H4 (cell line): ENCODE measurements around the gene SGTB. TPM values are rescaled to one million over a fixed set of nuclear protein-coding genes. Genes with fewer than 3 reads are reported as not detected.
"Not testable (repeated sequence)": the region's sequence is repeated elsewhere in the genome, so short reads cannot be mapped to it uniquely, and the experiment has no call there.

Experiments
- DNase-seq: peaks from one replicate; pipeline ENCODE4 v3.0.0-alpha.2; 2015; ENCODE audit warnings: low spot score
- total RNA-seq: library from RNA; depleted of rRNA; stranded (reverse); fragments of >200 nt; shearing (Covaris generic); gene quantifications from 2 replicates; pipeline ENCODE4 v1.2.3, GENCODE V29; 2014

Gene SGTB
- total RNA-seq, 1 experiment from 2014 or later = 6.1 TPM

- DNase-seq = no peak
These were observed 13.0 kb upstream of the SGTB start for GRCh38 chr5:65734921-65735320.

DNA sequence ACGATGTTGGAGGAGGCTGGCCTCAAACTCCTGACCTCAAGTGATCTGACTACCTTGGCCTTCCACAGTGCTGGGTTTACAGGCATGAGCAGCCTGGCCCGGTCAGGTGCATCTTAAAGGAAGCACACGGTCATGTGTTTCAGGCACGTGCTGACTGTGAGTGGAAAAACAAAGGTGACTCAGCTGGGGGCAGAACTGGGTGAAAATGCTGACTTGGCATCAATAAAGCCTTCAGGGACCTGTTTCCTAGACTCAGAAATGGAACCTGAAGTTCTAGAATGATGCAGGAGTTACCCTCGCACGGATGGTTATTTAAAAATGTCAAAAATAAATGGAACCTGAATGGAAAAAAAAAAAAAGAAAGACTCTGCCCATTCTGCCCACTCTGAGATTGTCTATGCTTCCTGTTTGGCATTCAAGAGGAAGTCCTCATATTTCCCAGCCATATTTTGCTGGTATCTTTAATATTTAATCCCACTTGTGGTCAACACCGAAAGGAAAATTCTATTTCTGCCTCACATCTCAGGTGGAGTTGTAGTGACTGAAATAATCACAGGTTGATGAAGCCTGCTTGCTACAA, 12.4 kb upstream of the SGTB start:
- not testable (repeated sequence) for DNase-seq

GRCh38 chr5:65732046-65732445, 10.1 kb upstream of the SGTB start:
- DNase-seq = not testable (repeated sequence)

DNA sequence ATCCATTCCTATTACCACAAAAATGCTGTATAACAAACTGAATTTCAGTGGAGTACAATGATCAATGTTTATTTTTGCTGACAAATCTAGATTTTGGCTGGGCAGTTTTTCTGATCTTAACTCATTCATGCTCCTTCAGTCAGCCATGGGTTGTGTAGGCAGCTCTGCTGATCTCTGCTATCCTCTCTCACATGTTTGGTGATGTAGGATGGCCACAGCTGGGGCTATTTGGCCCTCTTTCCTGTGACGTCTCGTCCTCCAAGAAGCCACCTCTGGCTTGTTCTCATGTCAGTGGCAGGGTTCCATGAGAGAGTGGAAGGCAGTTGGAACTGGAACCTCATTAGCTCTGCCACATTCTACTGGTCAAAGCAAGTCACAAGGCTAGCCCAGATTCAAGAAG, 9.0 kb upstream of the SGTB start:
- DNase-seq = no peak

GRCh38 chr5:65728218-65728617, 6.3 kb upstream of the SGTB start:
- no peak for DNase-seq

GRCh38 chr5:65727491-65728156, 5.7 kb upstream of the SGTB start:
- no peak for DNase-seq

DNA sequence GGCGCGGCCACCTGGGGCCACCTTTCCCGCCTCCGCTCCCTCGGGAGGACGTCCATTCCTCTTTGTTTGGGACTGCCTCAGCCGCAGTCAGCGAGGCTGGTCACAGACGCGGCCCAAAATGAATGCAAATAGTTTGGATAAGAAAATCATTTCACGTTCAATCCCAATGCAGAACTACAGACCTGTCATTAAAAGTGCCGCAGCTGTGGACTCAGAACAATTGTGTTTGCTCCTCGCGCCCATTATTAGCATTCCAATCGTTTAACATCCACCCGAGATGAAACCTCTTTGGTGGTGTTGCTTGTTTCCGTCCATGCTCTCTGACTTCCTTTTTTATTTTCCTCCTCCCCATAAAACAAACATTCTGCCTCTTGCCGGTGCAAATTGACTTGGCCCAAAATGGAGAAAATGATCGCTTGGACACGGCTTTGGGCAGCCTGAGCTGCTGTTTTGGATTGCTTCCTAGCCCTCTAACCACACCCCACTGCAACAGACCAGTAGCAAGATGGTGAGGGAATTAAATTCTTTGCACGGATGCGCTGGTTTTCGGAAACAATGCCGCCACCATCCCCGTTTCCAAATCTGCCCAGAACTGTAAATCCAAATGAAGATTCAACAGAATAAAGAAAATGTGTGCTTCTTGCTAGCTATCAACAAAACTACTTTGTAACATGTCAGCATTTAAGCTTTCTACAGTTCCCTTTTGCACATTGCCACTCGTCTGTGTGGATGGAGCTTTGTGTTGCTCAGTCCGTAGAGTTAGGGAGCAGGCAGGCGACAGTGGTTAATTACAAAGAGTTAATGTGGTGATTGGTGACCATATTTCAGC, 880 bp upstream of the SGTB start:
- DNase-seq = peak; percentile 45

GRCh38 chr5:65721050-65721719, 724 bp downstream of the SGTB start:
- peak; percentile 34 for DNase-seq

DNA sequence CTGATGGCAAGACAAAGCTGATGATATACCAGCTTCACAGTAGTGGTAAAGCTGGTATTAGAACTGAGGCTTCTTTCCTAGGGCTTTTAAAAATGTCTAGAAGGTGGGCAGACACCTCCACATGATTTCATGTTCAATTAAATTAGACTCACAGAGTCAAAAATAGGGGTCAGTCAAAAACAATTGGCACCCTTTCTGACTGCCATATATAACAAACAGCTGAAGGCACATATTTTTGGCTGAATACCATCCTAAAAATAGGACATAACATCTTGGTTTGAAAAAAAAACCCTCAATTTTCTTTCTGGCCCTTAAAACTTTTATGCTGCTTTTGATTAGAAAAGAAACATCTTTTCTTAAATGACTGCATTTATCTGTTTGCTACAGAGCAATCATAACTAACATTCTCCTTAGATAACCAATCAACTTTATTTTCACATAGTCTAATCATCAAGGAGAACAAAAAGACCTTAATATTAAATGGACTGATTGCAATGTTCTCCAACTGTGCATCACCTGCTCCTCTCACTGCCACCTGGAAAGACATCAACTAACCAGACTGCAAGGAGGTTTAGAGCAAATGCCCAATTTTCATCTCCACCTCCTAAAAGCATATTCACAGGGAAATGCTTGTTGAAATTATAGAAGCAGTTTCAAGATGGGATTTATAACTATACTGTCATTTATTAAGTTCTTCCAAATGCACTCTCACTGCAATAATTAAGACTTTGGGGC, 3.2 kb downstream of the SGTB start:
- DNase-seq = no peak

GRCh38 chr5:65708145-65708544, 13.8 kb downstream of the SGTB start:
- no peak for DNase-seq

DNA sequence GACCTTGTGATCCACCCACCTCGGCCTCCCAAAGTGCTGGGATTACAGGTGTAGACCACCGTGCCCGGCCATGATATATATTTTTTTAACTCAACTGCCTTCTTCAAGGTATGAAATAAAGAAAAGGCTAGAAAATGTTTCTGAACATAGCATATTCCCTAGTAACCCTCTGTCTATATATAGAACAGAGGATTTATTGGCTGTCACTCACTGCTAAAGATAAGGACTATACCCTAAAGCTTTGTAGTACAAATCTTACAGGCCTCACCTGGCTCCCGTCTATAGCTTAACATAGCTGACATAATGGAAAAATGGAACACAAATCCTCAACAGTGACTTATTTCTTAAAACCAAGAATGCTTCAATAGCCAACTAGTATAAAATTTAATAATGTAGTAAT, 14.2 kb downstream of the SGTB start:
- no peak for DNase-seq

- no peak for DNase-seq
These were observed 17.2 kb downstream of the SGTB start for GRCh38 chr5:65704621-65705239.

DNA sequence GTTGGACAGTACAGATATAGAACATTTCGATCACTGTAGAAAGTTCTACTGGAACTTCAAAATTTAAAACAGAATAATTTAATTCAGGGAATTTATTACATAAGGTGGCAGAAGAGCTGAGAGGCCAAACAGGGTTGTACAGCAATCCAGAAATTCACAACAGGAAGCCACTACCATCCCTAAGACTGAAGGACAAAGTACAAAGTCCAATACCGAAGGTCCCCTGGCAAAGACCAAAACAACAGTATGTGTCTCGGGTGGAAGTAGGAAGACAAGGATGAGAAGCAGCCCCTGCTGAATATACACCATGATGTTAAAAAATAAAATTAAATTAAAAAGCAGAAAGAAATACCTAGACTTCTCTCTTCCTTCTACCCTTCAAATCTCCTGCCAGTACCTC, 19.9 kb downstream of the SGTB start:
- no peak for DNase-seq

- DNase-seq = no peak
These were observed 22.6 kb downstream of the SGTB start for GRCh38 chr5:65699338-65699737.

DNA sequence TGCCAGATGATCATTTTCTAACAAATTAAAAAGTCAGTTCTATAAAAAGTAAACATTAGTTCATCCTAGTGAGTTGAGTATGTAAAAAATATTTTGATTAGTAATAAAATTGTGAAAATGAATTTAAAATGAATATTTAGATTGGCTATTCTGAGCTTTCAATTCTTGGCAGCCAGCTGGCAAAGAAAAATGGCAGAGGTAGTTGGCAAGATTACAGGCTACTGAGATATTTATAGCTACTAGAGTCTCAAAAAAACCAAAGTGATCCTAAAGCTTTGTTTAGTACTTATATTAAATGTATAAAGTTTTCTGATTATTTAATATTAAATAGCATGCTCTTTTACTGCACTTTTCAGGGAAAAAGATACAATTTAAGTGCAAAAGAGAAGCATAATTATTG, 25.0 kb downstream of the SGTB start:
- DNase-seq = no peak

GRCh38 chr5:65695896-65696295, 26.0 kb downstream of the SGTB start:
- no peak for DNase-seq

DNA sequence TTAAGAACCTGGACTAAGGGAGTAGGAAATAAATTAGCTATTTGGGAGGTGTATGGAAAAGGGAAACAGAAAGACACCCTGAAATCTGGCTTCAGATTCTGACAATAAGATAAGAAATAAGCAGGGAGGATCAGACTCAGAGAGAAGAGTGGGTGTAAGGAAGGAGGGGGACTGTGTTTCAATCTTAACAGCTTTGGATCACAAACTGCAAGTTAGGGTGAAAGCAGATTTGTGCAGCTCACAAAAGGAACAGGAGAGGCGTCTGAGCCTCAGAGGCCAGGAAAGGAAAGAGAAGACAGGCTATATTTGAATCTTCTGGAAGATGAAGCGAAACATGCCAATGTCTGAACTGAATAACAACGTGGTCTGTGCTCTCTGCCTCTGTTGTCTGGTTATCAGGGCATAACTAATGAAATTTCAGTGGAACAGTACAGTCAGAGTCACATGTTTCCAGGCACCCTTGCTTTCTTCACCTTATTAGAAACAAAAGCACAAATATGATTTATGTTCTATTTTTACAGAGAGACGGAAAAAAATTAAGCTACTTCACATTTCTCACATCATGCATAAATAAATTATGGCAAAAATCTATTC, 26.6 kb downstream of the SGTB start:
- DNase-seq = no peak

DNA sequence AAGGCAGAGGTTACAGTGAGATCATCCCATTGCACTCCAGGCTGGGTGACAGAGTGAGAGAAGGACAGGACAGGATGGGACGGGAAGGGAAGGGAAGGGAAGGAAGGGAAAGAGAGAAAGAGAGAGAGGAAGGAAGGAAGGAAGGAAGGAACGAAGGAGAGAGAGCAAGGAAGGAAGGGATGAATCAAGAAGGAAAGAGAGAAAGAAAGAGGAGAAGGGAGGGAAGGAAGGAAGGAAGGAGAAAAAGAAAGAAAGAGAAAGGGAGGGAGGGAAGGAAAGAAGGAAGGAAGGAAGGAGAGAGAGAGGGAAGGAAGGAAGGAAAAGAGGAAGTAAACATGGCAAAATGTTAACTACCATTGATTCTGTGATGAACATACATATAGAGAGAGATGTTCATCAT, 28.8 kb downstream of the SGTB start:
- DNase-seq = no peak

DNA sequence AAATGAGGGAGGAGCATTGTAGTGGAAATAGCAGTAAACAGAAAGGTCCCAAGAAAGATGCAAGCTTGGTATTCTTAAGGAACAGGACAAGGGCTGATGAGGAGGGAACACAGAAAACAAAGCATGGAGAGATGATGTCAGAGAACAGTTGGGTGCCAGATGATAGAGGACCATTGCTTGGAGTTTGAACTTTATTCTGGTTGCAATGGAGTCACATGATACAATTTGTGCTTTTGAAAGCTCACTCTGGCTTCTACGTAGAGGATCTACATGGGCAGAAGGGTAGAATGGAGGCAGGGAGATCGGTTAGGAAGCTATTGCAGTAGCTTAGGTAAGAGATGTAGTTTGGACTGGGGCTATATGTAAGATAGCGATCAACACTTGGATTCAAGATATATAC, 39.8 kb downstream of the SGTB start:
- no peak for DNase-seq

GRCh38 chr5:65676056-65676455, 45.9 kb downstream of the SGTB start:
- DNase-seq = not testable (repeated sequence)

DNA sequence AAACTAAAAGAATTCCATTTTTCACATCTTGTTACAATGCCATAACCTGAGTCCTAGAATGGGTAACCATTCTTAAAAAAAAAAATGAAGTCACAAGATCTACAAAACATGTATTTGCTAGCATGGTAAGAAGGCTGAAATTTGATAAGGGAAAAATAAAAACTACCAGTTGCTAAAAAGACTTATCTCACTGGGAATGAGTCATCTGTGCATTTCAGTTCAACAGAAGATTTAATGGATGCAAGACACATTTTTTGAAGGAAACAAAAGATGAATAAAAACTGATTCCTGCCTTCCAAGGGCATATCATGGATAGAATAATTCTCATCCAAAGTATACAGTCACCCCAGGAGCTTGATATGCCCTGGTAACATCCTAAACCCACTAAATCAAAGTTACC, 47.2 kb downstream of the SGTB start:
- no peak for DNase-seq
